ENCODE data around the gene ZCCHC14. TPM values are rescaled to one million over a fixed set of nuclear protein-coding genes. Genes with fewer than 3 reads are reported as not detected.
A peak's percentile ranks its signal among the peaks of the same experiment; 100 is the strongest.
"Not testable (repeated sequence)": the region's sequence is repeated elsewhere in the genome, so short reads cannot be mapped to it uniquely, and the experiment has no call there.

Gene ZCCHC14
- polyA plus RNA-seq, 2 of the 4 experiments (the other 2 are of a cell fraction), result 3.8 to 7.3 TPM

GRCh38 chr16:87482266-87482665 is 10.6 kb downstream of the ZCCHC14 start:
- WGBS (ENCODE audit: missing lambda C conversion rate), result 90% methylated on average over 9 of the region's 9 CpGs
- no peak for ATAC-seq
- CTCF ChIA-PET, result no interaction called here

GRCh38 chr16:87481711-87482110 is 11.1 kb downstream of the ZCCHC14 start:
- H3K4me1 ChIP-seq, result peaks cover 20% of the 10 kb centered on the region
- DNase-seq (ENCODE audit: low read depth in 1 of 2, low spot score in 1 of 2); H3K4me2 ChIP-seq; CTCF ChIA-PET; H3K27ac ChIP-seq; POLR2A ChIA-PET; FAIRE-seq; H3K9me3 ChIP-seq; ATAC-seq; H3K4me3 ChIP-seq: not testable (repeated sequence)
- 72% methylated on average over 5 of the region's 5 CpGs for WGBS (ENCODE audit: missing lambda C conversion rate)

More at GRCh38 chr16:87482266-87482665, 10.6 kb downstream of the ZCCHC14 start:
- POLR2A ChIA-PET, result no interaction called here
- no peak for TF ChIP-seq MYC (IDR thresholded peaks at IDR 0.05; ENCODE audit: borderline replicate concordance, low read length)
- TF ChIP-seq ZC3H11A (IDR thresholded peaks at IDR 0.05), result no peak
- no peak for TF ChIP-seq MAZ (IDR thresholded peaks at IDR 0.05; ENCODE audit: borderline replicate concordance, low read depth, low read length)
- TF ChIP-seq RFX5 (IDR thresholded peaks at IDR 0.05), result no peak
- no peak for TF ChIP-seq FOSB (CRISPR knock-in tag; IDR thresholded peaks at IDR 0.05)
- TF ChIP-seq CEBPB (IDR thresholded peaks at IDR 0.05), result no peak
- TF ChIP-seq CHD2 (IDR thresholded peaks at IDR 0.05; ENCODE audit: low read length, partially characterized antibody), result no peak
- TF ChIP-seq CHD4 (IDR thresholded peaks at IDR 0.05; ENCODE audit: borderline replicate concordance), result no peak
- no peak for TF ChIP-seq CTCF (IDR thresholded peaks at IDR 0.05)
- no peak for TF ChIP-seq ZSCAN20 (CRISPR knock-in tag; IDR thresholded peaks at IDR 0.05)
- no peak for TF ChIP-seq SREBF2 (IDR thresholded peaks at IDR 0.05)
- no peak for TF ChIP-seq RNF2 (IDR thresholded peaks at IDR 0.05; ENCODE audit: borderline replicate concordance, low read depth)
- no peak for TF ChIP-seq ATOH8 (CRISPR knock-in tag; IDR thresholded peaks at IDR 0.05; ENCODE audit: low read depth)
- TF ChIP-seq HEYL (CRISPR knock-in tag; IDR thresholded peaks at IDR 0.05), result no peak
- TF ChIP-seq EHMT2 (IDR thresholded peaks at IDR 0.05; ENCODE audit: low read depth), result no peak
- no peak for TF ChIP-seq EHF (CRISPR knock-in tag; IDR thresholded peaks at IDR 0.05)
- no peak for TF ChIP-seq HOXB5 (CRISPR knock-in tag; IDR thresholded peaks at IDR 0.05)
- TF ChIP-seq GATA3 (IDR thresholded peaks at IDR 0.05; ENCODE audit: borderline replicate concordance), result no peak
- Histone ChIP-seq H3K4me2 (no peak overlapping the region), H3K4me3 (no peak overlapping the region), H3K27ac (no peak overlapping the region), H3K4me1 (peaks cover 20% of the 10 kb centered on the region), H3K9me3 (no peaks in the 10 kb centered on the region)
- FAIRE-seq (no peak), DNase-seq (ENCODE audit: low read depth in 1 of 2, low spot score in 1 of 2) (no peak)

GRCh38 chr16:87477209-87477981 is 15.4 kb downstream of the ZCCHC14 start:
- CTCF ChIA-PET, result interaction anchor here (0.9 kb wide), 1 partner anchor 13 kb away, joined by 5 read pairs; no protein-coding TSS in a partner anchor
- 0 out of 6 replicates have a peak, but pooled peaks of 1 of the 2 experiments have one; percentile 24 for ATAC-seq
- H3K27ac ChIP-seq; H3K4me1 ChIP-seq; DNase-seq (ENCODE audit: low read depth in 1 of 2, low spot score in 1 of 2); POLR2A ChIA-PET; FAIRE-seq; H3K4me2 ChIP-seq; H3K9me3 ChIP-seq; H3K4me3 ChIP-seq: not testable (repeated sequence)
- WGBS (ENCODE audit: missing lambda C conversion rate), result 90% methylated on average over 30 of the region's 30 CpGs

Data from A549 (cell line).